ENCODE results near the gene CRYBG1.
"Not testable (repeated sequence)": the region's sequence is repeated elsewhere in the genome, so short reads cannot be mapped to it uniquely, and the experiment has no call there.

Gene CRYBG1

DNA sequence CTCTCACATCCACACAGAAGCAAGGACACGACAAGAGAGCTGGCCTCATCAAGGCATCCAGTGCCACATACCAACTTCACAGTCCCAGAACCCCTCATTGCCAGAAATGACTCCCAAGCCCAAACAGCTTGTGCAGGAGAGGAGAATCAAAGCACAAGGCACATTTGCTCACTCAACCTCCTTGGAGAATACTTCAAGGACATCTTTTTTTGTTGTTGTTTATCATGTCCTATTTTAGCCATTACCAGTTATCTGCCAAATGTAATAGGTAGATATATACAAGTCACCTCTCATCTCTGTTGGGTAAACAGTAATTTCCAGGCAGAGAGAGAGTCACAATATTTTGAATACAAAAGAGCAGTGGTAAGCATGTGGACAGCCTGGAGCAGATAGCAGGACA, 221.0 kb downstream of the CRYBG1 start:
- H3K4me3 ChIP-seq (ENCODE audit: low read depth, low read length), result no peak overlapping the region
- DNase-seq (ENCODE audit: low read depth), result no peak
- TF ChIP-seq, protein P1, sequence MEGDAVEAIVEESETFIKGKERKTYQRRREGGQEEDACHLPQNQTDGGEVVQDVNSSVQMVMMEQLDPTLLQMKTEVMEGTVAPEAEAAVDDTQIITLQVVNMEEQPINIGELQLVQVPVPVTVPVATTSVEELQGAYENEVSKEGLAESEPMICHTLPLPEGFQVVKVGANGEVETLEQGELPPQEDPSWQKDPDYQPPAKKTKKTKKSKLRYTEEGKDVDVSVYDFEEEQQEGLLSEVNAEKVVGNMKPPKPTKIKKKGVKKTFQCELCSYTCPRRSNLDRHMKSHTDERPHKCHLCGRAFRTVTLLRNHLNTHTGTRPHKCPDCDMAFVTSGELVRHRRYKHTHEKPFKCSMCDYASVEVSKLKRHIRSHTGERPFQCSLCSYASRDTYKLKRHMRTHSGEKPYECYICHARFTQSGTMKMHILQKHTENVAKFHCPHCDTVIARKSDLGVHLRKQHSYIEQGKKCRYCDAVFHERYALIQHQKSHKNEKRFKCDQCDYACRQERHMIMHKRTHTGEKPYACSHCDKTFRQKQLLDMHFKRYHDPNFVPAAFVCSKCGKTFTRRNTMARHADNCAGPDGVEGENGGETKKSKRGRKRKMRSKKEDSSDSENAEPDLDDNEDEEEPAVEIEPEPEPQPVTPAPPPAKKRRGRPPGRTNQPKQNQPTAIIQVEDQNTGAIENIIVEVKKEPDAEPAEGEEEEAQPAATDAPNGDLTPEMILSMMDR (IDR thresholded peaks at IDR 0.05; ENCODE audit: low read depth, low read length), result no peak
- TF ChIP-seq POLR2A (IDR thresholded peaks at IDR 0.05; ENCODE audit: extremely low read depth, insufficient read length), result no peak
- TF ChIP-seq, protein P2, sequence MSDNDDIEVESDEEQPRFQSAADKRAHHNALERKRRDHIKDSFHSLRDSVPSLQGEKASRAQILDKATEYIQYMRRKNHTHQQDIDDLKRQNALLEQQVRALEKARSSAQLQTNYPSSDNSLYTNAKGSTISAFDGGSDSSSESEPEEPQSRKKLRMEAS (IDR thresholded peaks at IDR 0.05; ENCODE audit: low read depth, low read length), result no peak
- no peak for TF ChIP-seq MYC (IDR thresholded peaks at IDR 0.05; ENCODE audit: low read depth, low read length)

DNA sequence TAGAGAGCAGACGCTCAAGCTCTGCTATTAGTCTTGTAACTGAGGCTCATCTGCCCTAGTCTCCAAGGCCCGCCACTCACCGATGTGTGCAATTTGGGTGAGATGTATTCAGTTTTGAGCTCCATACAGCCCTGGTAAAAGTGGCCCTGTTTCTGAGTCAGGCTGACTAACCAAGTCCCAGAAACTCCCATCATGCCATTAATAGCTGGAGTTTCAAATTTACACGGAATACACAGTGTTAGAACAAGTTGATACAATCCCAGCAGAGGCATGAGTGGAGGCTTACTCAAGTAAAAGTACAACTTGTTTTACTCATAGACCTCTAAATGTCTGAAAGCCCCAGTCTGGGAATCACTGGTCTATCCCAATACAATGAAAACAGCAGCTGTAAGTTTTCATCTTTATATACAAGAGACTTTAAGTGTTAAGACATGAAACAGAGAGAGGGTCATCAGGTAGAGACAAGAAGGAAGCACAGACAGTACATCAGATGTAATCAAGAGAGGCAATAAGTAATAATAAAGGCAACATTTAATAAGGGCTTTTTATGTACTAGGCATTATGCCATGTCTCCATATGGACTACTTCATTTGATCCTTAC, 226.4 kb downstream of the CRYBG1 start:
- no peak overlapping the region for H3K4me3 ChIP-seq (ENCODE audit: low read depth, low read length)
- TF ChIP-seq, protein P1 (IDR thresholded peaks at IDR 0.05; ENCODE audit: low read depth, low read length), result no peak
- no peak for TF ChIP-seq POLR2A (IDR thresholded peaks at IDR 0.05; ENCODE audit: extremely low read depth, insufficient read length)
- TF ChIP-seq, protein P2 (IDR thresholded peaks at IDR 0.05; ENCODE audit: low read depth, low read length), result no peak
- TF ChIP-seq MYC (IDR thresholded peaks at IDR 0.05; ENCODE audit: low read depth, low read length), result no peak
- DNase-seq (ENCODE audit: low read depth), result no peak

DNA sequence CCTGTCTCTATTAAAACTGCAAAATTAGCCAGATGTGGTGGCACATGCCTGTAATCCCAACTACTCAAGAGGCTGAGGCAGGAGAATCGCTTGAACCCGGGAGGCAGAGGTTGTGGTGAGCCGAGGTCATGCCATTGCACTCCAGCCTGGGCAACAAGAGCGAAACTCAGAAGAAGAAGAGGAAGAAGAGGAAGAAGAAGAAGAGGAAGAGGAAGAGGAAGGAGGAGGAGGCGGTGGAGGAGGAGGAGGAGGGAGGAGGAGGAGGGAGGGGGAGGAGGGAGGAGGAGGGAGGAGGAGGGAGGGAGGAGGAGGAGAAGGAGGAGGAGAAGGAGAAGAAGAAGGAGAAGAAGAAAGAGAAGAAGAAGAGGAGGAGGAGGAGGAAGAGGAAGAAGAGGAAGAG, 228.4 kb downstream of the CRYBG1 start:
- not testable (repeated sequence) for DNase-seq (ENCODE audit: low read depth); H3K4me3 ChIP-seq (ENCODE audit: low read depth, low read length)

DNA sequence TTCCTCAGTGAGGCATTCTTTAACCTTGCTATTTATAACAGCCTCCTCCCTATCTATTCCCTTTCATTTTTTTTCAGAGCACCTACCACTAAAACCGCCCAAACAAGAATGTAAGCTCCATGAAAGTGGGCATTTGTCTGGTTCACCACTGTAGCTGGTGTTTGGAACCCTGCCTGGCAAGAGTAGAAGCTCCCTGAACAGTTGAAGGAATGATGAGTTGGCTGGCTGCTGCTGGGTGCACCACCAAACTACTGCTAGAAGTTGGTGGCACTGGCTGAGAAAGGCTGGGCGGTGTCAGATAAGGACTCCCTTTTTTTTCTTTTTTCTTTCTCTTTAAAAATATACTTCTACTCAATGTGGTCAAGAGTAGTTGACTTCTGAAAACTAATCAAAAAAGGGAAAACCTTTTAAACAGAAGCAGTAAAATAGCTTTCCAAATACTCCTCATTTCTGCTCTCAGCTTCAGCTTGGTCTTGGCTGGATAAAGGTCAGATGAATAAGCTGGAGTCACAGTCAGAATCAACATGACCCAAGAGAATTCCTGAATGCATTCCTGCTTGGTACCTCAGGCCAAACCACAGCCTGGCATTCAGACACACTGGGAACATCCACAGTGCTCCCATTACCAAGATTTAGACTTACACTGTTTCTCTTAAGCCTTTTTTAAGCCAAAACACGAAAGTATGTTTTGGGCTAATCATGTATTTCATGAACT, 230.8 kb downstream of the CRYBG1 start:
- no peak for DNase-seq (ENCODE audit: low read depth)
- TF ChIP-seq MYC (IDR thresholded peaks at IDR 0.05; ENCODE audit: low read depth, low read length) (no peak), POLR2A (IDR thresholded peaks at IDR 0.05; ENCODE audit: extremely low read depth, insufficient read length) (no peak)
- TF ChIP-seq, protein P2 (IDR thresholded peaks at IDR 0.05; ENCODE audit: low read depth, low read length), result no peak
- TF ChIP-seq, protein P1 (IDR thresholded peaks at IDR 0.05; ENCODE audit: low read depth, low read length), result no peak
- no peak overlapping the region for H3K4me3 ChIP-seq (ENCODE audit: low read depth, low read length)

DNA sequence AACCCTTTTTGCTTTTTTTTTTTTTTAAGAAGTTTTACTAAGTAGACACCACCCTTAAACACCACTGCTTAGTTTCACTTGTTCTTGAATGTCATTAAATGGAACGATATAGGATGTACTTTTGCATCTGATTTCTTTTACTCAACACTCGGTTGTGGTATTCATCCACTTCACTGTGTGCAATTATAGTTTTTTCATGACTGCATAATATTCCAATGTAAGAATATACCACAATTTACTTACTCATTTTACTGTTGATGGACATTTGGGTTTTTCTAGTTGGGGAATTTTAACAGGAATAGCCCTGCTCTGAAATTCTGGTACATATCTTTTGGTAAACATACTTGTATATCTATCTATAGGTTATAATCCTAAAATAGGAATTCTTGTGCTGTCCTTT, 238.9 kb downstream of the CRYBG1 start:
- H3K4me3 ChIP-seq (ENCODE audit: low read depth, low read length), result no peak overlapping the region
- no peak for DNase-seq (ENCODE audit: low read depth)
- no peak for TF ChIP-seq POLR2A (IDR thresholded peaks at IDR 0.05; ENCODE audit: extremely low read depth, insufficient read length)
- TF ChIP-seq, protein P2 (IDR thresholded peaks at IDR 0.05; ENCODE audit: low read depth, low read length), result no peak
- TF ChIP-seq MYC (IDR thresholded peaks at IDR 0.05; ENCODE audit: low read depth, low read length), result no peak
- TF ChIP-seq, protein P1 (IDR thresholded peaks at IDR 0.05; ENCODE audit: low read depth, low read length), result no peak

DNA sequence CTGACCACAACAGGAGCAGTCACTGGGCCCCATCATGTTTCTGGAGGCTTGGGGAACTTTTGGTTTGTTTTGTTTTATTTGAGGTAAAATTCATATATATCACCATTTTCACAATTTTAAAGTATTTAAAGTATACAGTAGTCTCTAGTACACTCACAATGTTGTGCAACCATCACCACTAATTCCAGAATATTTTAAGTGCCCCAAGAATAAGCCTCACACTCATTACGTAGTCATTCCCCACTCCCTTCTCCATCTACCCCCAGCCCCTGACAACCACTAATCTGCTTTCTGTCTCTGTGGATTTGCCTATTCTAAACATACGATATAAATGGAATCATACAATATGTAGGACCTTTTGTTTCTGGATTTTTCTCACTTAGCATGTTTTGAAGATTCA, 239.8 kb downstream of the CRYBG1 start:
- H3K4me3 ChIP-seq (ENCODE audit: low read depth, low read length), result no peak overlapping the region
- DNase-seq (ENCODE audit: low read depth), result no peak
- no peak for TF ChIP-seq MYC (IDR thresholded peaks at IDR 0.05; ENCODE audit: low read depth, low read length)
- TF ChIP-seq, protein P1 (IDR thresholded peaks at IDR 0.05; ENCODE audit: low read depth, low read length), result no peak
